ENCODE data around the gene TBC1D20.

The TBC1D20 gene

GRCh38 chr20:437787-438486 lies 24.4 kb downstream of the TBC1D20 start:
- FAIRE-seq = no peak

DNA sequence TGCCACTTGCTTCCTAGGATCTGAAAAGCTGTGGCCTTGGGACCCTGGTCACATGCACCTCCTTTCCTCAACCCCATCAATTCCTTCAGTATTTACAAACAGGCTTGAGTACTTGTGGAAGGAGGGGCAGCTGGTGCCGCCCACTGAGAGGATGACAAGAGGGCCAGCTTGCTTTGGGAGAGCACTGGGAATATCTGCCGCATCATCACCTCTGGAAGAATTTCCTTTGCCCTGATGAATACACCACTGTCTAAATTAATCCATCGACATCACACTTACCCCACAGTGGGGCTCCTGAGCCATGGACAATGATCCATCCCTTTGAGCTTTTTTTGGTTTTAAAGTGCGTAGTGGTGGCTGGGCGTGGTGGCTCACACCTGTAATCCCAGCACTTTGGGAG lies 25.9 kb downstream of the TBC1D20 start:
- FAIRE-seq = no peak

DNA sequence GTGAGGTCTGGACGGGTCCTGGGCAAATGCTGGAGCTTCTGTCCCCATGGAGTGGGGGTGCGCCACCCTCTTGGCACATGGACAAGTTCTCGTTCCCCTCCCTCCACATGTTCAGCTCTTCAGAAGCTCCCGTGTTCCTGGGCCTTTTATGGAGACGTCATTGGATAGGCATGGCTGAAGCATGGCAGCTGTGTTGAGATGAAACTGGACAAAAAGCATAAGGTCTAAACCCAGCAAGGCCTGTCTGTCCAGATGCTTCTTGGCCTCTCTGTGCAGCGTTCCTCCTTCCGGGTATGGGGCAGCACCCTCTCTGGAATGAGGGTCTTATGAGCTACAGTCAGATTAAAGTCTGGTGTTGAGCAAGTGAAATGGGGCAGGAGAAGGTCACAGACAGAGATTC lies 26.8 kb downstream of the TBC1D20 start:
- no peak for FAIRE-seq

- no peak for FAIRE-seq
Observed at GRCh38 chr20:434661-435419, 27.5 kb downstream of the TBC1D20 start.

- no peak for FAIRE-seq
Observed at GRCh38 chr20:434221-434620, 28.1 kb downstream of the TBC1D20 start.

GRCh38 chr20:433300-433975 lies 28.9 kb downstream of the TBC1D20 start:
- FAIRE-seq = no peak

DNA sequence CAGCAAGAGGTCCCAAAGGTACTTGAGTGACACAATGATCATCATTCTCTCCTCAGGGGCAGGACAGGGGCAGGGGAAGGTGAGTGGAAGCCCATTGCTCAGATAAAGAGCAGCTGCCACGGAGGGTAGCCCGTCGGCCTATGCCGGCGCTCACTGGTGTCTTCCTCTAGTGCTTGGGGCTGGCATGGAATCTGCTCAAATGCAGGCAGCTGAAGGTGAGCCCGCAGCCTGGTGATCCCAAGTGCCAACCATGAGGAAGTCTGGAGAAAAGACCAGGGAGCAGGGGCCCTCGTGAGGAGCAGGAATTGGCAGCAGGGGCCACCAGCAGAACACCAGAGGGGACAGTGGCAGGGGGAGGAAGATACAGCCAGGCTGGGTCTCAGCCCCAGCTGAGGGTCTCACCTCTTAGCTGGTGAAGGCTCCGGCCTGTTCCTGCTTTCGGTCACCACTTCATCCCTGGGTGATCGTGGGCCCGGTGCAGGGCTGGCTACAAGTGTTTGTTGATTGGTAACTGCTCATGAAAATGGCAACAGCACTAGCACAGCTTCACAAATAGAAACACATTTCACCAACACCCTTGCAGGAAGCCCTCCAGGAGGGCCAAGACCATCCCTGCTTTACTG lies 29.5 kb downstream of the TBC1D20 start:
- FAIRE-seq = no peak

GRCh38 chr20:432208-432607 lies 30.1 kb downstream of the TBC1D20 start:
- FAIRE-seq = no peak

DNA sequence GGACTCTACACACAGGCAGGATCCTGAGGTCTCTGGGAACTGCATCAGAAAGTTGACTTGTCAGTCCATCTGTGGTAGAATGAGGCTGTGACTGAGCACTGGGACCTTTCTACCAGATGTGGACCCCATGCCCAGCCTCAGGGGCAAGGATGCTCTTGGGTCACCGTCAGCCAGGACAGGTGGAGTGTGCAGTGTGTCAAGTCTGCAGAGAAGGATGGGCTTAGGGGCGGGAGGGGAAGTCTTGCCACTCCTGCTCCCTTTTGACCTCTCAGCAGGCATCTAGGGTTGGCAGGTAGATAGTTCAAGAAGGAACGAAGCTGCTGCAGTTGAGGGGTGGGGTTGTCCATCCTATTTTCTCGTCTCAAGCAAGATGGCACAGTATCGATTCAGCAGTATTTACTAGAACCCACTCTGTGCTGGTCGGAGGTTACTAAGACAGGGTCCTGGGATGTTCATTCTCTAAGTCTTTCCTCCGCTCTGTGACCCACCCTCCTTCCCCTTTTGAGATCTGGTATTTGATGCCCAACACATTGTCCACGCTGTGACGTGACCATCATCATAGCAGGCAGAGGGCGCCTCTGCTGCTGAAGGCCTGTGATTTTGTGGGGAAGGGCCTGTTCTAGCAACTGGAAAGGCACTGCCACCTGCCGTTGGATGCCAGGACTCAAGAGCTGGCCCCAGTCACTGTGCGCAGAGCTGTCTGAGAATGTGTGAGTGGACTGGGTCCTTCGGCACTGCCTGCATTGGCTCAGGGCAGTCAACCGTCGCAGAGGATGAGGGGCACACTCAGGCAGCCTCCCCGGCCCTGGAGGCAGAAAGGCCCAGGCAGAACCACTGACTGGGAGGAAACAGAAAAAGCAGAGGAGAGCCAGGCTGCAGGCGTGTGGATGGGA lies 31.1 kb downstream of the TBC1D20 start:
- FAIRE-seq = no peak

DNA sequence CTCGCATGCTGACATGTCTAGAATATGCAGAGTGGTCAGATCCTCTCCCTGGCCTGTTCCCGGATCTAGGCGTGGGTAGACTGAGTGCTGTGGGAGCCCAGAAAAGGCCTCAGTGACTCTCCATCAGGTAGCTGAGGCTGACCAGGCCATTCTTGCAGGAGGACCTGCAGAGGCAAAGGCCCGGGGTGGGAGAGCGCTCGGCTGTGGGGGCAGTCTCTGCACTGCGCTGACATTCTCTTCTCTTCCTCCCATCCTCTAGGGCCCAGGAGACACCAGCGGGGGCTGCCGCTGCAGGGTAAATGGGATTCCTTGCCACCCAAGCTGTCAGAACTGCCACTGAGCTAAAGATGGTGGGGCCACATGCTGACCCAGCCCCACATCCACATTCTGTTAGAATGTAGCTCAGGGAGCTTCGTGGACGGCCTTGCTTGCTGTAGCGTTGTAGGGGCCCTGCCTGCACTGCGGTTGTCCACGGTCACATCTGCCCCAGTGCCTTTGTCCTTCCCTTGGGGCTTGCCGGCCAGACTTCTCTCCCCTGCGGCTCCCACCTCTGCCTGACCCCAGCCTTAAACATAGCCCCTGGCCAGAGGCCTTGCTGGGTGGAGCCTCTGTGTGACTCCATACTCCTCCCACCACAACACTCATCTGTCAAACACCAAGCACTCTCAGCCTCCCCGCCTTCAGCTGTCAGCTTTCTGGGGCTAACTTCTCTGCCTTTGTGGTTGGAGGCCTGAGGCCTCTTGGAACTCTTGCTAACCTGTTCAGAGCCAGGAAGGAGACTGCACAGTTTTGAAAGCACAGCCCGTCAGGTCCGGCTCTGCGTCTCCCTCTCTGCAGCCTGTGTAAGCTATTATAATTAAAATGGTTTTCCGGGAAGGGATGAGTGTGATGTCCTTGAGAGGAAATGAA lies 32.0 kb downstream of the TBC1D20 start:
- no peak for FAIRE-seq

GRCh38 chr20:428658-429200 lies 33.6 kb downstream of the TBC1D20 start:
- no peak for FAIRE-seq

- FAIRE-seq = no peak
Observed at GRCh38 chr20:427849-428657, 34.3 kb downstream of the TBC1D20 start.

DNA sequence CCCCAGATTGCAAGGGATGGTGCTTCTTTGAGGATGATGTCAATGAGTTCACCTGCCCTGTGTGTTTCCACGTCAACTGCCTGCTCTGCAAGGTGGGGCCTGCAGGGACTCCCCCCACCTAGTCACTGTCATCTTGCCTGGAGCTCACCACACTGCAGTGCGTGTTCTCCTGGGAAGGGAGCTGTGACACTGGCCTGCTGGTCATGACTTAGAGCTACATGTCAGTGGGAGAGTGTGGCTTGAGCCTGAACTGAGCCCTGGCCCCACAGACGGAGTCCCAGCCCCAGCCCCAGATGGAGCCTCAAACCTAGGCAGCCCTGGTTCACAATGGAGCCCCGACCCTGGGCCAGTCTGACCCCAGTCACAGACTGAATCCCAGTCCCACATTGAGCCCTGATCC lies 34.9 kb downstream of the TBC1D20 start:
- FAIRE-seq = no peak

GRCh38 chr20:426566-426965 lies 35.8 kb downstream of the TBC1D20 start:
- FAIRE-seq = no peak

DNA sequence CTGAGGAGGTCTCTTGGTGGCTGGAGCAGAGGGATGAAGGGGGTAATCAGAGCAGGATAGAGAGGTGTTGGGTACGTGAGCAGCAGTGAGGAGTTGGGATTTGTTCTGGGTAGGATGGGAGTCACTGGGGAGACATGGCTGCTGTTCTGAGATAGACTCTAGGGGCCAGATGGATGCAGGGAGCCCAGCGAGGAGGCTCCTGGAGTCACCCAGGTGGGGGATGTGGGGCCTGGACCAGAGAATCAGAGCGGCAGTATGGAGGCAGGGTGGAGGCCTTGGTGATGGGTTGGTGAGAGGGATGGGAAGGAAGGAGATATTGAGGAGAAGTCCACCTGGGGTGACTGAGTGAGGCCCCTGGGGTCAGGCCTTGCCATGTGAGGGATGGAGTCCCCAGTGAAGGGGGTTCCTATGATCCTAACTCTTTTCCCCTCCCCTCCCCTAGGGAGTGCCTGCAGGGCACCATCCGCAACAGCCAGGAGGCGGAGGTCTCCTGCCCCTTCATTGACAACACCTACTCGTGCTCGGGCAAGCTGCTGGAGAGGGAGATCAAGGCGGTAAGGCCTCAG lies 40.6 kb downstream of the TBC1D20 start:
- FAIRE-seq = no peak

DNA sequence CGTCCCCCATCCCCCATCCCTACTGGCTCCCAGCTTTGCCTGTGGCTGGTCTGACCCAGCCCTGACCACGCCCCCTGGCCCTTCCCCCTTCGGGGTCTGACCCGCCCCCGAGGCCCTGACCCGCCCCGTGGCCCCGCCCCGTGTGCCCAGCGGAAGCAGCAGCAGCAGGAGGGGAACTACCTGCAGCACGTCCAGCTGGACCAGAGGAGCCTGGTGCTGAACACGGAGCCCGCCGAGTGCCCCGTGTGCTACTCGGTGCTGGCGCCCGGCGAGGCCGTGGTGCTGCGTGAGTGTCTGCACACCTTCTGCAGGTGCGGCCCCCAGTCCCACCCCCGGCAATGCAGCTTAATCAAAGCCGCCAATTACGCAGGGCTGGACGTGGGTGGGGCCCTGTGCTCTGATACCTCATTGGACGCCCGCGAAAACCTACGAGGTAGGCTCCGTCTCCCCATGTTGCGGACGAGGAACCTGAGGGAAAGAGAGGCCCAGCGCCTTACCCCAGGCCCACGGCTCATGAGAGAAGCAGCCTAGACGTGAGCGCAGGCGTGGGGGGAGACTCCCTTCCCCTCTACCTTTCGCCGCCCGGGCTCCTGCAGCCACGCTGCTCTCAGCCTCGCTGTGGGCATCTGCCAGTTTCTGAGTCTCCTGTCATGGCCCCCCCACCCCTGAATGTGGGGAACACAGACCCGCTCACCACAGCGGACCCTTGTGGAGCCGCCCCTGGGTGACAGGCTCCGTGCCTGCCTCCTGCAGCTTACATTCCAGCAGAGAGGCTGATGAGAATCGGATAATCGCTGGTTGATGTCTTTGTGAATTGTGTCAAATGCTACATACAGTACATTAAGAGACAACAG lies 41.4 kb downstream of the TBC1D20 start:
- no peak for FAIRE-seq

GRCh38 chr20:420166-420620 lies 42.1 kb downstream of the TBC1D20 start:
- FAIRE-seq = no peak

GRCh38 chr20:419556-420165 lies 42.7 kb downstream of the TBC1D20 start:
- FAIRE-seq = no peak

Data from endometrium (tissue), 2 donors.